Endothelial cell of umbilical vein (primary cell): ENCODE data around the gene TRMT44. TPM values are rescaled to one million over a fixed set of nuclear protein-coding genes. Genes with fewer than 3 reads are reported as not detected.

Experiments used
- BruUV-seq: library from RNA; stranded (reverse); fragments of 400-500 nt; replicated peaks from 2 replicates; lab custom pipeline; 2021; lab: Mats Ljungman, UMichigan
- CTCF ChIA-PET: fragments of 300-600, 350-600 bp; sonication (Branson Sonifier 250); formaldehyde crosslinking; loops from one replicate; lab custom pipeline; 2021; ENCODE audit warnings: antibody characterized with exemption, inconsistent platforms; lab: Charles Lee
- POLR2A ChIA-PET: fragments of 300-600, 350-600 bp; sonication (Branson Sonifier 250); formaldehyde crosslinking; loops from one replicate; lab custom pipeline; 2021; ENCODE audit warnings: antibody characterized with exemption, inconsistent platforms; lab: Charles Lee
- DNase-seq: peaks from one replicate; pipeline ENCODE4 v3.0.0-alpha.2; 2011; ENCODE audit warnings: low read depth, low spot score
- FAIRE-seq: peaks from 2 replicates; lab custom pipeline; 2011; peaks lifted over from hg19 to GRCh38; lab: Jason Lieb, UNC
- H2AFZ ChIP-seq: 2 replicates; pipeline ENCODE4 v1.6.0; 2012; ENCODE audit warnings: low read depth, low read length, control low read depth, inconsistent platforms
- H3K27ac ChIP-seq: 2 replicates; pipeline ENCODE4 v1.5.1; 2011; ENCODE audit warnings: low read depth, mild to moderate bottlenecking, control low read depth, low read length, moderate library complexity; ENCODE audit not compliant: insufficient read depth
- H3K27me3 ChIP-seq, 2 experiments: 2 replicates each; pipeline versions ENCODE4 v1.6.0 to v1.6.1; 2011; ENCODE audit warnings: low read length in 2 of 2, mixed read lengths in 1 of 2; ENCODE audit not compliant: control insufficient read depth in 2 of 2, insufficient read depth in 2 of 2
- H3K36me3 ChIP-seq, 2 experiments: 2 replicates in 1 of 2; 3 replicates in 1 of 2; pipeline ENCODE4 v1.5.1; 2011; ENCODE audit warnings: low read length in 2 of 2, mild to moderate bottlenecking in 1 of 2, moderate library complexity in 1 of 2; ENCODE audit not compliant: control insufficient read depth in 2 of 2, insufficient read depth in 2 of 2; ENCODE audit errors: extremely low read depth in 1 of 2
- H3K4me1 ChIP-seq: 3 replicates; pipeline ENCODE4 v1.5.1; 2011; ENCODE audit warnings: mild to moderate bottlenecking, low read length; ENCODE audit not compliant: control insufficient read depth, insufficient read depth; ENCODE audit errors: extremely low read depth
- H3K4me2 ChIP-seq: 2 replicates; pipeline ENCODE4 v1.6.1; 2011; ENCODE audit warnings: low read length, control low read depth, mixed read lengths; ENCODE audit not compliant: insufficient read depth
- H3K4me3 ChIP-seq, 3 experiments: fragments of 200-600 bp in 1 of 3; sonication (generic), shearing (Covaris generic) in 1 of 3; replicated peaks in 1 of 3; 2 replicates each; pipeline ENCODE4 v1.5.1; 2011 to 2016; ENCODE audit warnings: control low read depth in 3 of 3, low read length in 3 of 3, mild to moderate bottlenecking in 2 of 3, inconsistent platforms in 1 of 3, low read depth in 1 of 3, moderate library complexity in 1 of 3; ENCODE audit not compliant: insufficient read depth in 1 of 3
- H3K79me2 ChIP-seq: 2 replicates; pipeline ENCODE4 v1.6.0; 2012; ENCODE audit warnings: low read length, inconsistent platforms; ENCODE audit not compliant: control insufficient read depth, insufficient read depth
- H3K9ac ChIP-seq: replicated peaks from 2 replicates; pipeline ENCODE3; 2011; ENCODE audit warnings: low read length, control low read depth; ENCODE audit not compliant: insufficient read depth; ENCODE audit errors: extremely low read depth
- H3K9me1 ChIP-seq: replicated peaks from 3 replicates; pipeline ENCODE4 v1.6.0; 2011; ENCODE audit warnings: mild to moderate bottlenecking, low read length; ENCODE audit not compliant: control insufficient read depth, insufficient read depth; ENCODE audit errors: extremely low read depth
- H3K9me3 ChIP-seq: replicated peaks from 2 replicates; pipeline ENCODE4 v1.5.1; 2012; ENCODE audit warnings: low read length, inconsistent platforms; ENCODE audit not compliant: control insufficient read depth, insufficient read depth
- H4K20me1 ChIP-seq: replicated peaks from 2 replicates; pipeline ENCODE3; 2011; ENCODE audit warnings: mild to moderate bottlenecking, low read length; ENCODE audit not compliant: control insufficient read depth, insufficient read depth; ENCODE audit errors: extremely low read depth
- CTCF ChIP-seq, 2 donors: IDR thresholded peaks; 1 replicate in 1 of 2; 2 replicates in 1 of 2; pipeline ENCODE4 v1.5.1; 2011; ENCODE audit warnings: low read length in 2 of 2, mild to moderate bottlenecking in 2 of 2, moderate library complexity in 2 of 2, control low read depth in 1 of 2, inconsistent platforms in 1 of 2, low read depth in 1 of 2; ENCODE audit not compliant: insufficient read depth in 1 of 2; ENCODE audit errors: extremely low read depth in 1 of 2
- EZH2 ChIP-seq: IDR thresholded peaks from 2 replicates; pipeline ENCODE4 v1.6.1; 2012; ENCODE audit warnings: borderline replicate concordance, low read depth, mild to moderate bottlenecking, moderate library complexity, low read length, inconsistent platforms; ENCODE audit not compliant: severe bottlenecking
- FOS ChIP-seq: IDR thresholded peaks from 2 replicates; pipeline ENCODE4 v1.6.1; 2011; ENCODE audit warnings: mild to moderate bottlenecking, low read length, moderate library complexity, borderline replicate concordance; ENCODE audit not compliant: insufficient read depth
- GATA2 ChIP-seq: IDR thresholded peaks from 2 replicates; pipeline ENCODE4 v1.7.0; 2011; ENCODE audit warnings: low read depth, mild to moderate bottlenecking, moderate library complexity, mixed read lengths, low read length; ENCODE audit not compliant: insufficient read length, insufficient read depth
- JUN ChIP-seq: IDR thresholded peaks from 2 replicates; pipeline ENCODE4 v1.6.1; 2011; ENCODE audit warnings: borderline replicate concordance, low read depth; ENCODE audit not compliant: insufficient read length, insufficient read depth
- MYC ChIP-seq: IDR thresholded peaks from one replicate; pipeline ENCODE4 v1.6.1; 2011; ENCODE audit warnings: mild to moderate bottlenecking, low read depth, low read length
- POLR2A ChIP-seq: IDR thresholded peaks from 2 replicates; pipeline ENCODE4 v1.6.1; 2012; ENCODE audit warnings: low read depth, mild to moderate bottlenecking, control low read depth, low read length
- POLR2AphosphoS5 ChIP-seq: IDR thresholded peaks from 2 replicates; pipeline ENCODE4 v1.6.1; 2012; ENCODE audit warnings: low read depth, mild to moderate bottlenecking, control low read depth, low read length, moderate library complexity; ENCODE audit not compliant: insufficient read depth
- dilution Hi-C: fragments of 300-500 bp; cut with MboI; formaldehyde crosslinking; loops from one replicate; pipeline ENCODE4 v1.15.0; 2019; ENCODE audit warnings: low sequenced_read_pairs; ENCODE audit not compliant: extremely low pct_ligation_motif_present
- intact Hi-C: fragments of 100-400 bp; cut with micrococcal nuclease; formaldehyde crosslinking; loops from one replicate; pipeline ENCODE4 v1.10.0; 2022
- polyA plus RNA-seq, 4 experiments: library from polyadenylated mRNA; depleted of rRNA in 3 of 4; stranded (reverse) in 3 of 4; unstranded in 1 of 4; fragments of >200 nt; gene quantifications; 2 replicates each; pipeline versions ENCODE4 v1.2.1 to v1.2.3, GENCODE V29; 2011 to 2012; ENCODE audit warnings: missing spikeins in 1 of 4
- total RNA-seq: library from RNA; stranded (reverse); gene quantifications from 2 replicates; pipeline ENCODE4 v1.2.3, GENCODE V29; 2021
- TF ChIP-seq, protein P1 (sequence below): IDR thresholded peaks from 2 replicates; pipeline ENCODE4 v1.6.1; 2011; ENCODE audit not compliant: insufficient read depth, insufficient read length

TRMT44 gene
- total and polyA plus RNA-seq, 2 donors (not counting 3 experiments of a cell fraction or from before 2014, with no cell fraction given), result 10.4 to 17.3 TPM

GRCh38 chr4:8401665-8402064, 38.9 kb upstream of the TRMT44 start:
- H3K27me3 ChIP-seq, result no peaks in the 10 kb centered on the region
- H2AFZ ChIP-seq, result no peak overlapping the region
- peaks cover 0 to 11% of the 10 kb centered on the region in 2 experiments for H3K36me3 ChIP-seq
- ChIA-PET POLR2A (interaction anchor here (1.2 kb wide), 1 partner anchor 132 kb away, joined by 3 read pairs; the partner anchor contains the start of gene HTRA3), CTCF (interaction anchor here (1.4 to 6.7 kb wide), 11 partner anchors 7 to 225 kb away, joined by 3 to 242 read pairs (median 17); partner anchors contain the start of gene HTRA3)
- H3K9me3 ChIP-seq, result no peaks in the 10 kb centered on the region
- TF ChIP-seq FOS, result no peak
- TF ChIP-seq MYC, result no peak
- TF ChIP-seq JUN, result no peak
- no peak for TF ChIP-seq CTCF (IDR thresholded peaks at IDR 0.05; ENCODE audit: extremely low read depth in 1 of 2, insufficient read depth in 1 of 2, low read depth in 1 of 2, low read length in 2 of 2)
- TF ChIP-seq POLR2AphosphoS5, result no peak
- no peak for TF ChIP-seq EZH2
- TF ChIP-seq POLR2A, result no peak
- TF ChIP-seq, protein P1, sequence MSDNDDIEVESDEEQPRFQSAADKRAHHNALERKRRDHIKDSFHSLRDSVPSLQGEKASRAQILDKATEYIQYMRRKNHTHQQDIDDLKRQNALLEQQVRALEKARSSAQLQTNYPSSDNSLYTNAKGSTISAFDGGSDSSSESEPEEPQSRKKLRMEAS, result no peak
- no peak for TF ChIP-seq GATA2
- no TSS peak for BruUV-seq
- H4K20me1 ChIP-seq, result no peaks in the 10 kb centered on the region
- intact Hi-C loops, result loop anchor here (2.0 kb wide), 1 partner anchor 225 kb away; no protein-coding TSS in a partner anchor
- FAIRE-seq (no peak), DNase-seq (no peak)
- no peaks in the 10 kb centered on the region for H3K9me1 ChIP-seq
- no peak overlapping the region for H3K27ac ChIP-seq
- no peaks in the 10 kb centered on the region for H3K79me2 ChIP-seq
- peaks cover 11% of the 10 kb centered on the region for H3K4me1 ChIP-seq
- no peak overlapping the region for H3K4me2 ChIP-seq
- H3K9ac ChIP-seq, result no peak overlapping the region
- dilution Hi-C loops, result no loop called here
- no peak overlapping the region for H3K4me3 ChIP-seq
